ENCODE results near the gene MYH8.

Gene MYH8

DNA sequence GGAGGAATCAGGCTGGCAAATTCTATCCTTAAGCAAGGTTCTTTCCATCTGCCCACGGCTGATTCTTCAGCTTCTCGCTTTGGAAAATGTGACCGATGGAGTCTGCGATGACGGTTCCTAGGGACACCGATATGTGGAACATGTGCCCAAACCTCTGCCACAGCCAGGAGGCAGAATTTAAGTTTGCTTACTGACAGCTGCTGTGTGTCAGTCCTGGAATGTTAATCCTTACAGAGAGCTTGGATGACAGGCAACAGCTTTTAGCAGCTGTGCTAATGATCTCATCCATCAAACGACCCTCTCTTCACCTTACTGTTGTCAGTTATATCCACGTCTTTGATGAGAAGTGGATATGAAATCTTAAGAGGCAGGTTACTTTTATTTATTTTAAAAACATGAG, 37.6 kb downstream of the MYH8 start:
- DNase-seq (ENCODE audit: low read depth in 2 of 3, low spot score in 1 of 3): no peak

DNA sequence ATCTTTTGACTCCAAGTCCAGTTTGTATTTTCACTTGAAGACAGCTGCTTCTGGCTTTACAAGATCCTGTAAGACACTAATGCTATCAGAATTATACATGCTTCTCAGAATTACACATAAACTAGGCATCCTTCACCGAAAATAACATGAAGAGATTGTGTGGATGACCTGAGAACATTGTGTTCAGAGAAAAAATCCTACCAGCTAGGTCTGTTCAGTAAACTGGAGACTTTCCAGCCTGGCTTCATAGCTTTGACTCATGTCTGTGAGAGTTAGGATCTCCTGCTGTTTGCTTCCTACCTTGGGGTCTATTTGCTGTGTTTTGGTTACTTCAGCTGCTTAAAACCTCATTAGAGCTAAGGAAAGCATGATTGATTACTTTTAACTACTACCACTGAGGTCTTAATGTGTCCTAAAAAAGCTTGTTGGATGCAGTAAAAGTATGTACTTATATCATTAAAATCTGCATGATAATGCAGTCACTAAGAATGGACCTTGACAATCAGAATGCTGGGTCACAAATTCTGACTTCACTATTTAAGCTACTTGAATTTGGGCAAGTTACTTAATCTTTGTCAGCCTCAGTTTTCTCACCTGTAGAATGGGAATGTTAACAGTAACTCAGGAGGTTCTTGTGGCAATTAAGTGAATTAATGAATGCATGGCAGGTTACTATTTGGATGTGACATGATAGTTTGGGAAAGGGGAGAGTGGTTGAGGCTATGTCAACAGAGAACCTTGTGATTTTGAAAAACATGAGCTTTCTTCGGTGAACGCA, 40.9 kb downstream of the MYH8 start:
- no peak for DNase-seq (ENCODE audit: low read depth in 2 of 3, low spot score in 1 of 3)

DNA sequence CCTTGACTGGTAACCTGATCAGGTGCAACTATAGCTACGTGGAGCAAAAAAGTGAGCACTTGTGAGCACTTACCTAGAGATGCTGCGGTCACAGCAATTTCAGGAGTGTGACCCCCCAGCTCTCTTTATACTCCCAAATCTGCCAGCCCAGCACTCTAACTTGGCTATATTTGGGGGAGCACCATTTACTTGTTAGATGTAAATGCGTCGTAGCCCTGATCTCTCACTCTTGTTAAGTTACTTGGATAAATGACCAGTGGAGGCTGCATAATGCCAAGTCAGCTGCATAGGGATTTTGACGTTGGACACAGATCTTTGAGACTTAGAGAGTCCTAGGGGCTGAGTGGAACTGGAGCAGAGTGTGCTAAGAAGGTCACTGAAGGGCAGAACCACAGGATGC, 48.8 kb downstream of the MYH8 start, which contains the start of gene MYH13:
Gene MYH13 (minus strand): TSS at position 101 of the 400 bp plus-strand sequence. CDS start 8,476 bp downstream, outside the sequence.
- no peak for DNase-seq (ENCODE audit: low read depth in 2 of 3, low spot score in 1 of 3)

DNA sequence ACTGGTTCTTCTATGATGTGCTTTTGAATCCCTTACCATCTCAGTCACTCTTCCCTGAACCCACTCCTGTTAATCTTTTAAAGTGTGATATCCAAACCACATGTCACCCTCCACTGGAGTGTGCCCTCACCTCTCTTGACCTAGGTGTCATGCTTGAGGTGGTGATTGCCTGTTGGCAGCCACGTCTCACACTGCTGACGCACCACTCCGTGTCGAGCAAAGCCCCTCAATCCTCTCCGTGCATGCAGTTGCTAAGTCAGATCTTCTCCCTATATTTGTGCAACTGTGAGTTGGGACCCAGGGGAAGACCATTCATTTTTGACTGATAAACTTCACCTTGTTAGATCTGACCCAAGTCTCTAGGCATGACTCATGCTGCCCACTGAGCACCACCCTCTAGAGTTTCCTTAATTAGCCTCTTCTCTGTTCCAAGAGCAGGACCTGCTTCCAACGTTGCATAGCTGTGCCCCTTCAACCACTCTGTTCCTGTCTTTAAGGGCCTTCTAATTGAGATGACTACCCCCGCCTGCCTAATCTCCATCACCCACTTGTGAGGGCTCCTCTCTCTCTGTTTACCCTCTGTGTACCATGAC, 51.6 kb downstream of the MYH8 start:
- no peak for DNase-seq (ENCODE audit: low read depth in 2 of 3, low spot score in 1 of 3)

DNA sequence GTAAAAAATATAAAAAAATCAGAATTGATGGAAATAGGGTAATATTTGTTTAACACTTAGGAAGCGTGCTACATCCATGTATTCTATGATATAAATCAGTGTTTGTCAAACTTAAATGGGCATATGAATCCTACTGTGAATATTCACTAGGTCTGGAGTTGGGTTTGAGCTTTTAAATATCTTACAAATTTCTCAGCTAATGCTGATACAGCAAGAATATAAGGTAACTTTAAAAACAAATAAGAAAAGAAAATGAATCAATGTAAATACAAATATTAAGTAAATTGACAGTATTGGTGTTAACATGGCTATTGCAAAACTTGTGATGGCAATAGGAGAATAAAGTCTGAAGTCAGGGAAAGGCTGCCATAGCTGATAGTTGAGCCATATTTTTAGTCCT, 52.5 kb downstream of the MYH8 start:
- DNase-seq (ENCODE audit: low read depth in 2 of 3, low spot score in 1 of 3): no peak

DNA sequence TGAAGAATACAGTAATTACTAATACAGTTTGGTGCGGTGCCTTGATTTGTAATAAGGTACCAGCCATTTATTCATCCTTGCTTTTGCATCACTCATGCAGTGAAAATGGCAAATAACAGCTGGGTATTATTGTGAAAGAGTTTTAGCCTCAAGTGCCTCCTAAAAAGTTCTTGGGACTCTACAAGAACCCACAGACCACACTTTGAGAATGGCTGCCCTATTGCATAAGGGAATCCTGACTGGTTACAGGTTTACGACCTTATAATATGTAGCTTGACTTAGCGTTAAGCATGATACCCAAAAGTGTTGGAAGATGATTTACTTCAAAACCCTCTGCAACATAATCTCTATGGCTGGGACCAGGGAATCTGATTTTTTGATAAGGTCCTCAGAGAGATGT, 53.2 kb downstream of the MYH8 start:
- DNase-seq (ENCODE audit: low read depth in 2 of 3, low spot score in 1 of 3): no peak

DNA sequence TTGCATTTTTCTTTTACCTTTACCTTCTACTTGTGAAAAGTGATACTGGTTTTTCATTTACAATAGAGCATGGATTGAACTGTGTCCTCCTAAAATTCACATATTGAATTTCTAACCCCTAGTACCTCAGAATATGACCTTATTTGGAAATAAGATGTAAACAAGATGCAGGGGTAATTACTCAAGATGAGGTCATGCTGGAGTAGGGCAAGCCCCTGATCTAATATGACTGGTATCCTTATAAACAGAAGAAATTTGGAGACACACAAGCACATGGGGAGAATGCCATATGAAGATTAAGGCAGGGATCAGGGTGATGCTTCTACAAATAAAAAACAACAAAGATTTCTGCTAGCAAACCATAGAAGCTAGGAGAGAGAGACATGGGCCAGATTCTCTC, 61.2 kb downstream of the MYH8 start:
- no peak for DNase-seq (ENCODE audit: low read depth in 2 of 3, low spot score in 1 of 3)

DNA sequence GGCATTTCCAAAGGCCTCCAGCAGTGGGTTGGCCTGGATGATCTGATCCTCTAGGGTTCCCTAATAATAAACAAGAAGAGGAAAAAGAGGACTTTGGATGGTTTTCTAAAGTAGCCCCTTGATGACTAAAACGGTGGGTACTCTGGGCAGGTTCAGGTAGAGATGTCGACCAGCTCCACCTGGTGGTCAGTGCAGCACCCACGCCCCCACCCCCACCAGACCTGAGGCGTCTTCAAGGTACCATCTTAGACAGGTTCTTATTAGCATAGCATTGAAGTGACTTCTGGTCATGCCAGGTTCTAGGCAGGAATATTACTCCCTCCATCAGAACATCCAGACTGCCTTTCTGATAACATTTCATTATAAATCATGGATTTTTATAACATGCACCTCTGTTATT, 64.0 kb downstream of the MYH8 start:
- DNase-seq (ENCODE audit: low read depth in 2 of 3, low spot score in 1 of 3): peak in 1 of 3 donors; percentile 6

DNA sequence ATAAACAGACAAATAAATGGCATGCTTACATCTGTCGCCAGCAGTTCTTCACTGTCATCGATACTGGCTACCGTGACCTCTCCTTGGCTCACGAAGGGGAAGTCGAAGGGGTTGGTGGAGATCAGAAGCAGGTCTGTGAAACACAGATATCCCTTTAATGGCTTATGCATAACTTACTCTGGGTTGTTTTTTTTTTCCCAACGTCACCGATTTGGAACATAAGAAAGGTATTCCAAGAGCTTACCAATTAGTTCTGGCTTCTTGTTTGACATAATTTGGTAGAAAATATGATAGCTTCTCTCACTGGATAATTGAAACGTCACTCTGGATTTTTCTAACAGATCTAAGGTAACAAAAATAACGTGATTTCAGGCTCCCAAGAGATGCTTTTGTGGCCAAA, 67.1 kb downstream of the MYH8 start:
- no peak for DNase-seq (ENCODE audit: low read depth in 2 of 3, low spot score in 1 of 3)

DNA sequence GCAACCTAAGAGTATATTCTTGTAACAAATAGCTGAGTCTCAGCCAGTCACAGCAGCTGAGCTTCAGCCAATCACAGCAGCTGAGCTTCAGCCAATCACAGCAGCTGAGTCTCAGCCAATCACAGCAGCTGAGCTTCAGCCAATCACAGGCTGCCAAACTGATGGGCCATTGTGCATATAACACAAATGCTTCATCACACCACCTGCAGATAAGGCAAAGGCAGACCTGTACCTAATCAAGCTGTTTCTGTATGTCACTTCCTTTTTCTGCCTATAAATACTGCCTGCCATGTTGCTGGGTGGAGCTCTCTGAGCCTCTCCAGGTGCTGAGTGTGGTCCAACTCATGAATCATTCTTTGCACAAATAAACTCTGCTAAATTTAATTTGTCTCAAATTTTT, 68.9 kb downstream of the MYH8 start:
- DNase-seq (ENCODE audit: low read depth in 2 of 3, low spot score in 1 of 3): no peak

DNA sequence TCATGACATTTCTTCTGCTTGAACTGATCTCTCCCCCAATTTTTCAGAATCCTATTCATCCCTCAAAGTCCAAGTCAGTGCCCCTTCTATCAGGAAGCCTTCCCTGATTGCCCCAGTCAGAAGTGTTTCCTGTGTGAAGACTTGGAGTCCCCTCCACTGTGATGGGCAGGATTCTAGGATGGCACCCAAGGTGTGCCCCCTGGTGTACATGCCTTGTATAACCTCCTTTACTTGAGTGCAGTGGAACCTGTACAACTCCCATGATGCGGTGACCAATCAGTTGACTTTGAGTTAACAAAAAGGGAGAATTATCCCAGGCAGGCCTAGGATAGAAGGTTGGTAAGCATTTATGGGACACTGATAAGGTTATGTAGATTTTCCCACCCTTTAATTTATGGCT, 72.3 kb downstream of the MYH8 start:
- DNase-seq (ENCODE audit: low read depth in 2 of 3, low spot score in 1 of 3): peak in 1 of 3 donors; percentile 1

DNA sequence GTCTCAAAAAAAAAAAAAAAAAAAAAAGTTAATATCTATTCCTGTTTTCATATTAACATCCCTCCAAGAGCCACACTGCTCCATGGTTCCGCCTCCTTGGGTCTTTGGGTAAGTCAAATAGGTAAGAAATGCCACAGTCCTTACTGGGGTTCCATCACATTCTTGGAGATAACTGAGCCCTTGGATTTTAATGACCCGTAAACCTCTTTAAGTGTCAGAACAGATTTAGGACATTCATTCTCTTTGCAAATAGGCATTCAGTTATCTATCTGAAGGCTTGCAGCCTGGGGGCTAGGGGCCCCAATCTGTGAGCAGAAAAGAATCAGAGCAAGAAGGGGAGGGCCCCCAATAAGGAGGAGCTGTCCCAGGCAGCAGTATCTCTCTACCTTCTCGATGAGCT, 76.9 kb downstream of the MYH8 start:
- DNase-seq (ENCODE audit: low read depth in 2 of 3, low spot score in 1 of 3): no peak

Data from stimulated activated CD4-positive, alpha-beta T cell treated with anti-CD3 and anti-CD28 coated beads, Interleukin-12 subunit alpha, Interleukin-12 subunit beta, amount 100 ng/mL, for 48 hours (primary cell).